AG04450 (cell line): Measurements from ENCODE around the gene RPS27A. TPM values are rescaled to one million over a fixed set of nuclear protein-coding genes. Genes with fewer than 3 reads are reported as not detected.

Experiments
- CTCF ChIA-PET: fragments of 300-600, 350-600 bp; formaldehyde crosslinking; extraction: SDS; loops from one replicate; lab custom pipeline; 2022; ENCODE audit warnings: antibody characterized with exemption, inconsistent platforms; lab: Charles Lee
- POLR2A ChIA-PET: fragments of 350-600 bp; formaldehyde crosslinking; extraction: SDS; loops from one replicate; lab custom pipeline; 2021; ENCODE audit warnings: antibody characterized with exemption, inconsistent platforms; lab: Yijun Ruan, JAX
- DNase-seq: peaks from one replicate; pipeline ENCODE4 v3.0.0-alpha.2; 2011; ENCODE audit warnings: low read depth, low spot score
- H3K27ac ChIP-seq: one replicate; pipeline ENCODE4 v1.5.1; 2012; ENCODE audit warnings: low read depth, low read length, control low read depth
- H3K27me3 ChIP-seq: one replicate; pipeline ENCODE4 v1.6.0; 2012; ENCODE audit warnings: low read length; ENCODE audit not compliant: control insufficient read depth, insufficient read depth
- H3K4me3 ChIP-seq: 2 replicates; pipeline ENCODE4 v1.5.1; 2011; ENCODE audit warnings: mild to moderate bottlenecking, low read depth, low read length, control low read depth
- H3K9me3 ChIP-seq: 2 replicates; pipeline ENCODE4 v1.5.1; 2012; ENCODE audit warnings: low read length; ENCODE audit not compliant: control insufficient read depth, insufficient read depth
- polyA plus RNA-seq: library from polyadenylated mRNA; depleted of rRNA; stranded (reverse); fragments of >200 nt; gene quantifications from 2 replicates; pipeline ENCODE4 v1.2.3, GENCODE V29; 2011
- TF ChIP-seq, protein P1 (sequence below): IDR thresholded peaks from 2 replicates; pipeline ENCODE4 v1.5.1; 2011; ENCODE audit warnings: low read depth, low read length, control low read depth, inconsistent platforms

The RPS27A gene
- polyA plus RNA-seq, 1 experiment, result 2,078 TPM

- no peak for DNase-seq
- ChIA-PET CTCF (no interaction called here), POLR2A (no interaction called here)
- no peak overlapping the region for H3K4me3 ChIP-seq
- no peak overlapping the region for H3K27ac ChIP-seq
- H3K27me3 ChIP-seq, result no peaks in the 10 kb centered on the region
- H3K9me3 ChIP-seq, result peaks cover 3% of the 10 kb centered on the region; the same call in 1 of the 2 replicates
- TF ChIP-seq, protein P1, sequence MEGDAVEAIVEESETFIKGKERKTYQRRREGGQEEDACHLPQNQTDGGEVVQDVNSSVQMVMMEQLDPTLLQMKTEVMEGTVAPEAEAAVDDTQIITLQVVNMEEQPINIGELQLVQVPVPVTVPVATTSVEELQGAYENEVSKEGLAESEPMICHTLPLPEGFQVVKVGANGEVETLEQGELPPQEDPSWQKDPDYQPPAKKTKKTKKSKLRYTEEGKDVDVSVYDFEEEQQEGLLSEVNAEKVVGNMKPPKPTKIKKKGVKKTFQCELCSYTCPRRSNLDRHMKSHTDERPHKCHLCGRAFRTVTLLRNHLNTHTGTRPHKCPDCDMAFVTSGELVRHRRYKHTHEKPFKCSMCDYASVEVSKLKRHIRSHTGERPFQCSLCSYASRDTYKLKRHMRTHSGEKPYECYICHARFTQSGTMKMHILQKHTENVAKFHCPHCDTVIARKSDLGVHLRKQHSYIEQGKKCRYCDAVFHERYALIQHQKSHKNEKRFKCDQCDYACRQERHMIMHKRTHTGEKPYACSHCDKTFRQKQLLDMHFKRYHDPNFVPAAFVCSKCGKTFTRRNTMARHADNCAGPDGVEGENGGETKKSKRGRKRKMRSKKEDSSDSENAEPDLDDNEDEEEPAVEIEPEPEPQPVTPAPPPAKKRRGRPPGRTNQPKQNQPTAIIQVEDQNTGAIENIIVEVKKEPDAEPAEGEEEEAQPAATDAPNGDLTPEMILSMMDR, result no peak
These were observed 4.3 kb upstream of the RPS27A start for GRCh38 chr2:55228226-55228563.

DNA sequence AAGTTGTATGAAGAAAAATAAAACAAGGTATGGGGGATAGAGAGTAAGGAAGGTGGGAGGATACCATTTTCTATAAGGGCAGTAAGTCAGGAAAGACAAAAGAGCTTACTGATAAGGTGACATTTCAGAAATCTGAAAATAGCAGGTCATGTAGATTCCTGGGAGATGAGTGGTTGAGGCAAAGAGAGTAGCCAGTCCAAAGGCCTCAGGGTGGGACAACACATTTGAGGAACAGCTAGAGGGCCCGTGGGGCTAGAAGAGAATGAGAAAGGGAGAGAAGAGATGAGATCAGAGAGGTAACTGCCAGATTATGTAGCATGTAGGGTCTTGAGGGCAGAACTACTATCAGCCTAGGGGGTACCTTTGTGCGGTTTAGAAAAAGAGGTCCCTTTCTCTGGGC is 3.3 kb upstream of the RPS27A start:
- POLR2A ChIA-PET, result no interaction called here
- DNase-seq, result no peak
- H3K9me3 ChIP-seq, result peaks cover 3% of the 10 kb centered on the region; the same call in 1 of the 2 replicates

DNA sequence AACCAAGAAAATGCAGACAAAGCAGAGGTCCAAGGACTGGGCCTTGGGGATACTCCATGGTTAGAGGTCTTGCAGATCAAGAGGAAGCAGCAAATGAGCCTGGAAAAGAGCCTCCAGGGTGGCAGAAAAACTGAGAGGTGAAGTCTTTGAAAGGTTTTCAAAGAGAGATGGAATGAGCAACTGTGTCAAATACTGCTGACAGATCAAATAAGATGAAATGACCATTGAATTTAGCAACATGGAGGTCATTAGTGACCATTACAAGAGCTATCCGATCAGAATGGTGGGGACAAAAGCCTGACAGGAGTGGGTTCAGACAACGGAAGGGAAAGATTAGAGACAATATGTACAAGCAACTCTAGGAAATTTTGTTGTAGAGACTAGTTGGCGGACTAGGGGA is 1.9 kb upstream of the RPS27A start:
- H3K27me3 ChIP-seq, result no peaks in the 10 kb centered on the region
- POLR2A ChIA-PET, result no interaction called here
- CTCF ChIA-PET, result no interaction called here
- no peak for DNase-seq
- H3K4me3 ChIP-seq, result no peak overlapping the region
- H3K27ac ChIP-seq, result no peak overlapping the region
- H3K9me3 ChIP-seq, result no peaks in the 10 kb centered on the region; the same call in 1 of the 2 replicates
- TF ChIP-seq, protein P1, result no peak

More for the DNA sequence above, 3.3 kb upstream of the RPS27A start:
- Histone ChIP-seq H3K27ac (no peak overlapping the region), H3K27me3 (no peaks in the 10 kb centered on the region), H3K4me3 (no peak overlapping the region)
- CTCF ChIA-PET, result no interaction called here
- TF ChIP-seq, protein P1, result no peak

DNA sequence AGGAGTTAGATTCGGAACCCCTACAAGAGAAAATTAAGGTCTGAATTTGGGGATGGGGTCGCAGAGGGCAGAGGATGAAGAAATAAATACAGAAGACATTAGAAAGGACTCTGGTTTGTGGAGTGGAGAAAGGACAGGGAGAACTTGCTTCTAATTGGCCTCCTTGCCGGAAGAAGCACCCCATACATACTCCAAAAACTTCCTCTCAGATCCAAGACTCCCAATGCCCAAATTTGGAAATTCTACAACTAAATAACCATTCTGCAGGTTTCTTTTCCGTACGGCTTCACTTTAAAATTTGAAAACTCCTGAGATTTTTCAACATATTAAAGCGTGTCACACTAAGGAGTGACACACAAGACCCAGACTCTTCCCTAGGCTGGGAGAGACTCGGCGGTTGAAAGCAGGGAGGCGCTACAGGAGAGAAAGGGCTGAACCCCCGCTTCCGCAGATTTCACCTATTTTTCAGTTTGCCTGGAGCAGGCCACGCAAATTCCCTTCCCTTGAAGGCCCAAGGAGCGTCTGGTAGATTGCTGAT is 873 bp upstream of the RPS27A start:
- no peak for DNase-seq

GRCh38 chr2:55232863-55233657 is 572 bp downstream of the RPS27A start:
- CTCF ChIA-PET, result no interaction called here
- no peaks in the 10 kb centered on the region for H3K27me3 ChIP-seq
- H3K27ac ChIP-seq, result peak overlapping the region; percentile 94
- POLR2A ChIA-PET, result interaction anchor here (0.6 to 1.0 kb wide), 3 partner anchors 10 to 287 kb away, joined by 3 to 7 read pairs (median 7); partner anchors contain the start of gene CFAP36
- no peak for DNase-seq
- no peaks in the 10 kb centered on the region; the same call in 1 of the 2 replicates for H3K9me3 ChIP-seq
- TF ChIP-seq, protein P1, result no peak
- H3K4me3 ChIP-seq, result peak overlapping the region; percentile 95

More for the DNA sequence above, 873 bp upstream of the RPS27A start:
- POLR2A ChIA-PET, result no interaction called here
- CTCF ChIA-PET, result no interaction called here
- peak overlapping the region; percentile 95 for H3K4me3 ChIP-seq
- no peaks in the 10 kb centered on the region; the same call in 1 of the 2 replicates for H3K9me3 ChIP-seq
- H3K27me3 ChIP-seq, result no peaks in the 10 kb centered on the region
- peak overlapping the region; percentile 94 for H3K27ac ChIP-seq
- TF ChIP-seq, protein P1, result no peak
